Mononuclear cell (primary cell): ENCODE results near the gene SDK2. TPM values are rescaled to one million over a fixed set of nuclear protein-coding genes. Genes with fewer than 3 reads are reported as not detected.

Experiments used
- H3K27me3 ChIP-seq: 2 replicates; pipeline ENCODE4 v1.6.0; 2011; ENCODE audit warnings: low read length, control low read depth; ENCODE audit not compliant: insufficient read depth
- H3K4me1 ChIP-seq: 2 replicates; pipeline ENCODE4 v1.5.1; 2011; ENCODE audit warnings: mild to moderate bottlenecking, low read length, control low read depth; ENCODE audit not compliant: insufficient read depth
- H3K4me3 ChIP-seq: 2 replicates; pipeline ENCODE4 v1.5.1; 2011; ENCODE audit warnings: mild to moderate bottlenecking, low read length, moderate library complexity
- H3K9me3 ChIP-seq: 2 replicates; pipeline ENCODE4 v1.5.1; 2011; ENCODE audit warnings: low read depth, mild to moderate bottlenecking, control low read depth, low read length
- total RNA-seq: library from RNA; depleted of rRNA; stranded (reverse); fragments of >200 nt; gene quantifications from one replicate; pipeline ENCODE4 v1.2.3, GENCODE V29; 2012

Gene SDK2
- total RNA-seq, 1 donor = 2.0 TPM

GRCh38 chr17:73614256-73614655, 30.0 kb downstream of the SDK2 start:
- H3K4me3 ChIP-seq = no peak overlapping the region
- H3K4me1 ChIP-seq = no peaks in the 10 kb centered on the region
- no peaks in the 10 kb centered on the region for H3K27me3 ChIP-seq
- H3K9me3 ChIP-seq = no peaks in the 10 kb centered on the region

DNA sequence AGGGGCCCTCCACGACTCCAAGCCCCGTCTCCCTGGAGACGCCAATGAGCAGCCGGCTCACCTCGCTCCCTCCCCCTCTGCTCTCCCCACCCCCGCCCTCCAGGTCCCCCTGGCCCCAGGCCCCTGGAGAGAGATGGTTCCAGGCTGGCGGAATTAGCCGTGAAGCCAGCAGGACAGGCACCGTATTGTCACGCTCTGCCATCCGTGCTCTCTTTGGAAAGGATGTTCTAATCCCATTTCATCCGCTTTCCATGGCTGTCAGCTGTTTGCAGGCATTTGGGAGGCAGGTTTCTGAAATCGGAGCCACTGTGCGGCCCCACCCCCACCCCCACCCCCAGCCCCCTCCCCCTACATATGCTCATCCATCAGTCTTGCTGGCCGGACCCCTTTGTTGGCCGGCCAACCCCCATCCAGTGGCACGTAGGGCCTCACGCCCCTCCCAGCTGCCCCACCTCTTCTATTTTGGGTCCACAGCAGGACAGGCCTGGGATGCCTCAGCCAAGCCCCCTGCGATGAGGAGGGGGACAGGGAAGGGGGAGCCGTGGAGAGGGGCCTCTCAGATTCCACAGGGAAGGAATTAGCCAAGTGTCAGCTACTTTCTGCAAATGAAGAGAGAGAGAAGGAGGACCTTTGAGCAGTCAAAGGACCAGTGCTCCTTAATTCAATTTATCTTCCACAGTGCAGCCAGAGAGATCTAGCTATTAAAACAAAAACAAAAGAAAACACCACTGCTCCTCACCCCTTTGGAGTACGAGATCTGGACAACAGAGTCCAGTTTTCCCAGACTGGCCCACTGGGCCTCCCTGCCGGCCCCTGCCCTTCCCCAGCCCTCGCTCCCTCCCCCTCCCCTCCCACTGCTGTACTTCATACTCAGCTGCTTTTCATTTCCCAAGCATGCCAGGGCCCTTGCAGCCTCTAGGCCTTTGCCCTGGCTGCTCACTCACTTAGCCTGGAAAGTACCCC, 30.7 kb downstream of the SDK2 start:
- Histone ChIP-seq H3K9me3 (no peaks in the 10 kb centered on the region), H3K27me3 (no peaks in the 10 kb centered on the region), H3K4me1 (no peaks in the 10 kb centered on the region), H3K4me3 (no peak overlapping the region)

- Histone ChIP-seq H3K4me1 (no peaks in the 10 kb centered on the region), H3K4me3 (no peak overlapping the region), H3K27me3 (no peaks in the 10 kb centered on the region), H3K9me3 (no peaks in the 10 kb centered on the region)
Observed at GRCh38 chr17:73612031-73612472, 32.2 kb downstream of the SDK2 start.

- Histone ChIP-seq H3K4me3 (no peak overlapping the region), H3K9me3 (no peaks in the 10 kb centered on the region), H3K4me1 (no peaks in the 10 kb centered on the region), H3K27me3 (no peaks in the 10 kb centered on the region)
Observed at GRCh38 chr17:73611630-73612029, 32.6 kb downstream of the SDK2 start.

GRCh38 chr17:73610331-73610911, 33.8 kb downstream of the SDK2 start:
- no peaks in the 10 kb centered on the region for H3K9me3 ChIP-seq
- H3K27me3 ChIP-seq = no peaks in the 10 kb centered on the region
- no peak overlapping the region for H3K4me3 ChIP-seq
- H3K4me1 ChIP-seq = no peaks in the 10 kb centered on the region

DNA sequence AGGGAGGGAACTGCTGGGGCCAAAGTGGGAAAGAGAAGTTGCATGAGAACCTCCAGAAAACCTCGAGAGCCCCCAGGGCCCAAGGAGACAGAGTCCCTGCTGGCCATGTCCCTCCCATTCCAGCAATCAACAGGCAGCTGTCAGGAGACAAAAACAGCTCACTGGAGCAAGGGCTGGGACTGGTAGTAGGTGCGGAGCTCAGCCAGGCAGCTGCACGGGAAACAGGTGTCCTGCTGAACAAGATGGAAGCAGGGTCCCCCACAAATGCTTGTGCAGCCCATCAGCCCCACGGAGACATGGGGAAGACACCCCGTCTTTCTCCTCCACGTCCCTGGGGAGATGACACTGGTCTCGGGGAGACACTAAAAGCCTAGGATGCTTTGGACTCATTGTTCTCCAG, 34.5 kb downstream of the SDK2 start:
- H3K9me3 ChIP-seq = no peaks in the 10 kb centered on the region
- no peak overlapping the region for H3K4me3 ChIP-seq
- no peaks in the 10 kb centered on the region for H3K27me3 ChIP-seq
- no peaks in the 10 kb centered on the region for H3K4me1 ChIP-seq

- H3K4me3 ChIP-seq = no peak overlapping the region
- H3K9me3 ChIP-seq = no peaks in the 10 kb centered on the region
- no peaks in the 10 kb centered on the region for H3K27me3 ChIP-seq
- no peaks in the 10 kb centered on the region for H3K4me1 ChIP-seq
Observed at GRCh38 chr17:73609060-73609459, 35.2 kb downstream of the SDK2 start.

DNA sequence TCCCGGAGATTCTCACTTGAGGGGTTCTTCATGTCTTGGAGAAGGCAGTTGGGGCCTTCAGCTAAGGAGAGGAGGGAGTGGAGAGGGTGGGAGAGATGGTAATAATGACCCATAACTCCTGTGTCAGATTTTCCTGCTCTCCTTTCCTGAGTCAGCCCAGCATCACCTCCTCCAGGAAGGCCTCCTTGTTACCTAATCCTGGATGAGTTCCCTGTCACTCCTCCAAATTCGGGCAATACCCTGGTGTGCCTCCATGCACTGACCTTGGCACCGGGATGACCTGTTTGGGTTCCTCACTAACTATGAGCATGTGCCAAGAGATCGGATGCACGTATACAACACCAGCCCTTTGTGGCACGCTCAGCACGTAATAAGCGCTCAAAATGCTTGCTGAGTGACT, 38.8 kb downstream of the SDK2 start:
- H3K27me3 ChIP-seq = no peaks in the 10 kb centered on the region
- no peak overlapping the region for H3K4me3 ChIP-seq
- H3K9me3 ChIP-seq = no peaks in the 10 kb centered on the region
- no peaks in the 10 kb centered on the region for H3K4me1 ChIP-seq

DNA sequence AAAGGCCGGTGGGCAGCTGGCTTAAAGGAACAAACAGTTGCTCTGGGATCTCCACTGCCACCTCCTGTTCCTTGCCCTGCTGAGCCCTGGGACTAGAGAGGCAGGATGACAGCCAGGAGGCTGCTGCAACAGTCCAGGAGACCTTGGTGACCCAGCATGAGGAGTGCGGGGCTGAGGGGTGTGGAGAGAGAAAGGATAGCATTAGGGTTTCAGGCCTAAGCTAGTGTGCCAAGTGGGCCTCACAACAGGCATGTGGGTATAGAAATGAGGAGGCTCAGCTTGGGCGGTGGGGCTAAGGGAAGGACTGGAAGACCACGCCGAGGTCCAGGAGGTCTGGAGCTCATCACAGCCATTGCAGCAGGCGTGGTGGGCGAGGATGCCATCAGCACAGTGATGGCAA, 39.8 kb downstream of the SDK2 start:
- no peaks in the 10 kb centered on the region for H3K9me3 ChIP-seq
- no peaks in the 10 kb centered on the region for H3K4me1 ChIP-seq
- H3K27me3 ChIP-seq = no peaks in the 10 kb centered on the region
- no peak overlapping the region for H3K4me3 ChIP-seq

GRCh38 chr17:73603971-73604370, 40.3 kb downstream of the SDK2 start:
- no peaks in the 10 kb centered on the region for H3K27me3 ChIP-seq

DNA sequence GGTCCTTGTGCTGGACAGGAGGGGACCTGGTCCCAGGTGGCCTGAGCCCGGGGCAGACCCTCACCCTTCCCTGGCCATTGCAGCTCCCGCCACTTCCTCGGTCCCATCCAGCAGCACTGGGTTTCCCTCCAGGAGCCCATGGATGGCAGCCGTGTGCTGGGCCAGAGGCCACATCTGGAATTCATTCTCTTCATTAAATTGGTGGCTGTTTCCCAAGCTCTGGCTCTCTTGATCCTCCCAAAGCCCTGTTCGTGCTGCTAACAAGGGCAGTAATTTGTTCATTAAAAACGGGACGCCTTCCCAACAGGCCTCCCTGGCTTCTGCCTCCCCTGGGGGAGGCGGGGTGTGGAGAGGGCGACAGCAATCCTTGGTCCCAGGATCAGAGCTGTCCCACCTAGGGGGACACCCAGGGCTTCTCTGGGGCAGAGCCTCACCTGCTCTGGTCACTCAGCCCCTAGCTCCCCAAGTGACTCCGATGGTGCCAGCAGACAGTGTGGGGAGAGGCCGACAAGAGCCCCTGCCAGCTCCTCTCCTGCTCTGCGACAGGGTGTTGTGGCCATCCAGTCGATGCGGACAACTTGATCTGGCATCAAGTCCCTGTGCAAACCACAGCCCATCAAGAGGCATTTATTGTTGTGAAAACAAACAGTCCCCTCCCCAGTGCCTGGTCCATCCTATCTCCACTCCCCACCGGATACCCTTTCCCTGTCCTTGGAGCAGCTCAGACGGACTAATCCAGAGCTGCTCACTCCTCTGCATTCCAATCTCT, 44.0 kb downstream of the SDK2 start:
- Histone ChIP-seq H3K4me1 (peaks cover 10% of the 10 kb centered on the region), H3K4me3 (no peak overlapping the region), H3K27me3 (no peaks in the 10 kb centered on the region), H3K9me3 (no peaks in the 10 kb centered on the region)

More at GRCh38 chr17:73603971-73604370, 40.3 kb downstream of the SDK2 start:
- H3K9me3 ChIP-seq = no peaks in the 10 kb centered on the region
- H3K4me1 ChIP-seq = no peaks in the 10 kb centered on the region
- H3K4me3 ChIP-seq = no peak overlapping the region

GRCh38 chr17:73599599-73599998, 44.6 kb downstream of the SDK2 start:
- H3K27me3 ChIP-seq = no peaks in the 10 kb centered on the region
- H3K4me1 ChIP-seq = peaks cover 14% of the 10 kb centered on the region
- no peaks in the 10 kb centered on the region for H3K9me3 ChIP-seq
- H3K4me3 ChIP-seq = no peak overlapping the region

DNA sequence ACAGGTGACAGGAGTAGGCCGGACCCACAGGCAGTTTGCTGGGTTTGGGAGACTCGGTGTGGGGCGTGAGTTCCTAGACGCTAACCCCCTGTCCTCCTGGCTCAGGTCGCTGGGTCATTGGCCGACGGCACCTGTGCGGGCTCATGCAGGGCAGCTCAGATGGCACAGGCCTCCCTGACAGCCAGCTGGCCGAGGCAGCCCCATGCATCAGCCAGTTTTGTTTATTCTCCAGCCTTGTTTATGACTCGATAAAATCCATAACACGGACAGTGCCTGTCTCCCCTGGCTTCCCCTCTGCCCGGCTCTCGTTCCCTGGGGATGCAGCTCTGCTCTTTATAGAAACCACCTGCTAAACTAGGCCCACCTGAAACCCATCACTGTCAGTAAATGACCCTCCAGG, 46.0 kb downstream of the SDK2 start:
- Histone ChIP-seq H3K4me3 (no peak overlapping the region), H3K27me3 (no peaks in the 10 kb centered on the region), H3K9me3 (no peaks in the 10 kb centered on the region), H3K4me1 (peaks cover 25% of the 10 kb centered on the region)

- Histone ChIP-seq H3K27me3 (no peaks in the 10 kb centered on the region), H3K4me1 (peaks cover 48% of the 10 kb centered on the region), H3K9me3 (no peaks in the 10 kb centered on the region)
Observed at GRCh38 chr17:73595931-73596330, 48.3 kb downstream of the SDK2 start.

DNA sequence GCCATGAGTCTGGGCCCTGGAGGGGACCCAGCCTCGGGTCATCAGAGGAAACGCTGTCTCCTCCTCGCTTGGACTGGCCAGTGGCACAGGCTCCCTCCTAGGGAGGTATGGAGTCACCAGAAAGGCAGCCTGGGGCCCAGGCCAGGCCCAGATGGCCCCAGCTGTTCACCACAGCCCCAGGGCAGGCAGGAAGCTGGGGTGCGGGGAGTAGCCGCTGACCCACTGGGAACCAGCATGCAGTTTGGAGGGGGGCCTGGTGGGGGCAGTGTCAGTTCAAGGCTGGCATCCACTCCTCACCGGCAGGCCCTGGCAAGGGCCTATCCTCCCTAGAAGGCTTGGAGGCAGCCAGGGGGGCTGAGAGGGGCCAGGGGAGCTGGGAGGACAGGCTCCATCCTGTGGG, 48.8 kb downstream of the SDK2 start:
- Histone ChIP-seq H3K27me3 (no peaks in the 10 kb centered on the region), H3K4me1 (peaks cover 53% of the 10 kb centered on the region), H3K9me3 (no peaks in the 10 kb centered on the region), H3K4me3 (no peak overlapping the region)

More at GRCh38 chr17:73595931-73596330, 48.3 kb downstream of the SDK2 start:
- no peak overlapping the region for H3K4me3 ChIP-seq
